Endothelial cell of umbilical vein (primary cell): Measurements from ENCODE around the gene SELPLG. TPM values are rescaled to one million over a fixed set of nuclear protein-coding genes. Genes with fewer than 3 reads are reported as not detected.

Experiments used
- BruUV-seq: library from RNA; stranded (reverse); fragments of 400-500 nt; replicated peaks from 2 replicates; lab custom pipeline; 2021; lab: Mats Ljungman, UMichigan
- CTCF ChIA-PET: fragments of 300-600, 350-600 bp; sonication (Branson Sonifier 250); formaldehyde crosslinking; loops from one replicate; lab custom pipeline; 2021; ENCODE audit warnings: antibody characterized with exemption, inconsistent platforms; lab: Charles Lee
- POLR2A ChIA-PET: fragments of 300-600, 350-600 bp; sonication (Branson Sonifier 250); formaldehyde crosslinking; loops from one replicate; lab custom pipeline; 2021; ENCODE audit warnings: antibody characterized with exemption, inconsistent platforms; lab: Charles Lee
- DNase-seq: peaks from one replicate; pipeline ENCODE4 v3.0.0-alpha.2; 2011; ENCODE audit warnings: low read depth, low spot score
- FAIRE-seq: peaks from 2 replicates; lab custom pipeline; 2011; peaks lifted over from hg19 to GRCh38; lab: Jason Lieb, UNC
- H2AFZ ChIP-seq: 2 replicates; pipeline ENCODE4 v1.6.0; 2012; ENCODE audit warnings: low read depth, low read length, control low read depth, inconsistent platforms
- H3K27ac ChIP-seq: 2 replicates; pipeline ENCODE4 v1.5.1; 2011; ENCODE audit warnings: low read depth, mild to moderate bottlenecking, control low read depth, low read length, moderate library complexity; ENCODE audit not compliant: insufficient read depth
- H3K27me3 ChIP-seq, 2 experiments: 2 replicates each; pipeline versions ENCODE4 v1.6.0 to v1.6.1; 2011; ENCODE audit warnings: low read length in 2 of 2, mixed read lengths in 1 of 2; ENCODE audit not compliant: control insufficient read depth in 2 of 2, insufficient read depth in 2 of 2
- H3K36me3 ChIP-seq, 2 experiments: 2 replicates in 1 of 2; 3 replicates in 1 of 2; pipeline ENCODE4 v1.5.1; 2011; ENCODE audit warnings: low read length in 2 of 2, mild to moderate bottlenecking in 1 of 2, moderate library complexity in 1 of 2; ENCODE audit not compliant: control insufficient read depth in 2 of 2, insufficient read depth in 2 of 2; ENCODE audit errors: extremely low read depth in 1 of 2
- H3K4me1 ChIP-seq: 3 replicates; pipeline ENCODE4 v1.5.1; 2011; ENCODE audit warnings: mild to moderate bottlenecking, low read length; ENCODE audit not compliant: control insufficient read depth, insufficient read depth; ENCODE audit errors: extremely low read depth
- H3K4me2 ChIP-seq: 2 replicates; pipeline ENCODE4 v1.6.1; 2011; ENCODE audit warnings: low read length, control low read depth, mixed read lengths; ENCODE audit not compliant: insufficient read depth
- H3K4me3 ChIP-seq, 3 experiments: fragments of 200-600 bp in 1 of 3; sonication (generic), shearing (Covaris generic) in 1 of 3; replicated peaks in 1 of 3; 2 replicates each; pipeline ENCODE4 v1.5.1; 2011 to 2016; ENCODE audit warnings: control low read depth in 3 of 3, low read length in 3 of 3, mild to moderate bottlenecking in 2 of 3, inconsistent platforms in 1 of 3, low read depth in 1 of 3, moderate library complexity in 1 of 3; ENCODE audit not compliant: insufficient read depth in 1 of 3
- H3K79me2 ChIP-seq: 2 replicates; pipeline ENCODE4 v1.6.0; 2012; ENCODE audit warnings: low read length, inconsistent platforms; ENCODE audit not compliant: control insufficient read depth, insufficient read depth
- H3K9ac ChIP-seq: replicated peaks from 2 replicates; pipeline ENCODE3; 2011; ENCODE audit warnings: low read length, control low read depth; ENCODE audit not compliant: insufficient read depth; ENCODE audit errors: extremely low read depth
- H3K9me1 ChIP-seq: replicated peaks from 3 replicates; pipeline ENCODE4 v1.6.0; 2011; ENCODE audit warnings: mild to moderate bottlenecking, low read length; ENCODE audit not compliant: control insufficient read depth, insufficient read depth; ENCODE audit errors: extremely low read depth
- H3K9me3 ChIP-seq: replicated peaks from 2 replicates; pipeline ENCODE4 v1.5.1; 2012; ENCODE audit warnings: low read length, inconsistent platforms; ENCODE audit not compliant: control insufficient read depth, insufficient read depth
- H4K20me1 ChIP-seq: replicated peaks from 2 replicates; pipeline ENCODE3; 2011; ENCODE audit warnings: mild to moderate bottlenecking, low read length; ENCODE audit not compliant: control insufficient read depth, insufficient read depth; ENCODE audit errors: extremely low read depth
- EZH2 ChIP-seq: IDR thresholded peaks from 2 replicates; pipeline ENCODE4 v1.6.1; 2012; ENCODE audit warnings: borderline replicate concordance, low read depth, mild to moderate bottlenecking, moderate library complexity, low read length, inconsistent platforms; ENCODE audit not compliant: severe bottlenecking
- FOS ChIP-seq: IDR thresholded peaks from 2 replicates; pipeline ENCODE4 v1.6.1; 2011; ENCODE audit warnings: mild to moderate bottlenecking, low read length, moderate library complexity, borderline replicate concordance; ENCODE audit not compliant: insufficient read depth
- GATA2 ChIP-seq: IDR thresholded peaks from 2 replicates; pipeline ENCODE4 v1.7.0; 2011; ENCODE audit warnings: low read depth, mild to moderate bottlenecking, moderate library complexity, mixed read lengths, low read length; ENCODE audit not compliant: insufficient read length, insufficient read depth
- JUN ChIP-seq: IDR thresholded peaks from 2 replicates; pipeline ENCODE4 v1.6.1; 2011; ENCODE audit warnings: borderline replicate concordance, low read depth; ENCODE audit not compliant: insufficient read length, insufficient read depth
- MYC ChIP-seq: IDR thresholded peaks from one replicate; pipeline ENCODE4 v1.6.1; 2011; ENCODE audit warnings: mild to moderate bottlenecking, low read depth, low read length
- POLR2A ChIP-seq: IDR thresholded peaks from 2 replicates; pipeline ENCODE4 v1.6.1; 2012; ENCODE audit warnings: low read depth, mild to moderate bottlenecking, control low read depth, low read length
- POLR2AphosphoS5 ChIP-seq: IDR thresholded peaks from 2 replicates; pipeline ENCODE4 v1.6.1; 2012; ENCODE audit warnings: low read depth, mild to moderate bottlenecking, control low read depth, low read length, moderate library complexity; ENCODE audit not compliant: insufficient read depth
- dilution Hi-C: fragments of 300-500 bp; cut with MboI; formaldehyde crosslinking; loops from one replicate; pipeline ENCODE4 v1.15.0; 2019; ENCODE audit warnings: low sequenced_read_pairs; ENCODE audit not compliant: extremely low pct_ligation_motif_present
- intact Hi-C: fragments of 100-400 bp; cut with micrococcal nuclease; formaldehyde crosslinking; loops from one replicate; pipeline ENCODE4 v1.10.0; 2022
- polyA plus RNA-seq, 4 experiments: library from polyadenylated mRNA; depleted of rRNA in 3 of 4; stranded (reverse) in 3 of 4; unstranded in 1 of 4; fragments of >200 nt; gene quantifications; 2 replicates each; pipeline versions ENCODE4 v1.2.1 to v1.2.3, GENCODE V29; 2011 to 2012; ENCODE audit warnings: missing spikeins in 1 of 4
- total RNA-seq: library from RNA; stranded (reverse); gene quantifications from 2 replicates; pipeline ENCODE4 v1.2.3, GENCODE V29; 2021
- TF ChIP-seq, protein P1 (sequence below): IDR thresholded peaks from 2 replicates; pipeline ENCODE4 v1.6.1; 2011; ENCODE audit not compliant: insufficient read depth, insufficient read length
- TF ChIP-seq, protein P2 (sequence below), 2 donors: IDR thresholded peaks; 1 replicate in 1 of 2; 2 replicates in 1 of 2; pipeline ENCODE4 v1.5.1; 2011; ENCODE audit warnings: low read length in 2 of 2, mild to moderate bottlenecking in 2 of 2, moderate library complexity in 2 of 2, control low read depth in 1 of 2, inconsistent platforms in 1 of 2, low read depth in 1 of 2; ENCODE audit not compliant: insufficient read depth in 1 of 2; ENCODE audit errors: extremely low read depth in 1 of 2

SELPLG gene
- total and polyA plus RNA-seq, 2 donors (not counting 3 experiments of a cell fraction or from before 2014, with no cell fraction given): 1.0 to 1.2 TPM

DNA sequence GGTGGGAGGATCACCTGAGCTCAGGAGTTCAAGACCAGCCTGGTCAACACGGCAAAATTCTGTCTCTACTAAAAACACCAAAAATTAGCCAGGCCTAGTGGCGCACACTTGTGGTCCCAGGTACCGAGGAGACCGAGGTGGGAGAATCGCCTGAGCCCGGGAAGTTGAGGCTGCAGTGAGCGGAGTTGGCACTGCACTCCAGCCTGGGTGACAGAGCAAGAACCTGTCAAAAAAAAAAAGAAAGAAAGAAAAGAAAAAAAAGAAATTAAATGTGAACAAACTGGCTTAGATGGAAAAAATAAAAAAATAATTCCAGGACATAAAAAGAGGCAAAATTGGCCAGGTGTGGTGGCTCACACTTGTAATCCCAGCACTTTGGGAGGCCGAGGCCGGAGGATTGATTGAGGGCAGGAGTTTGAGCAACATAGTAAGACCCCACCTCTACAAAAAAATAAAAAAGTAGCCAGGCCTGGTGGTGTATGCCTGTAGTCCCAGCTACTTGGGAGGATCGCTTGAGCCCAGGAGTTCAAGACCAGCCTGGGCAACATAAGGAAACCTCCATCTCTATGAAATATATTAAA is 39.3 kb downstream of the SELPLG start:
- DNase-seq (no peak), FAIRE-seq (no peak)
- H3K4me2 ChIP-seq: no peak overlapping the region
- dilution Hi-C loops: no loop called here
- no peak overlapping the region for H2AFZ ChIP-seq
- no peaks in the 10 kb centered on the region for H3K9me3 ChIP-seq
- peaks cover 0 to 2% of the 10 kb centered on the region in 2 experiments for H3K27me3 ChIP-seq
- no peaks in the 10 kb centered on the region for H3K4me1 ChIP-seq
- H3K79me2 ChIP-seq: no peaks in the 10 kb centered on the region
- TF ChIP-seq, protein P1, sequence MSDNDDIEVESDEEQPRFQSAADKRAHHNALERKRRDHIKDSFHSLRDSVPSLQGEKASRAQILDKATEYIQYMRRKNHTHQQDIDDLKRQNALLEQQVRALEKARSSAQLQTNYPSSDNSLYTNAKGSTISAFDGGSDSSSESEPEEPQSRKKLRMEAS: no peak
- TF ChIP-seq FOS (no peak), POLR2AphosphoS5 (no peak), GATA2 (no peak), EZH2 (no peak), JUN (no peak), POLR2A (no peak), MYC (no peak)
- TF ChIP-seq, protein P2, sequence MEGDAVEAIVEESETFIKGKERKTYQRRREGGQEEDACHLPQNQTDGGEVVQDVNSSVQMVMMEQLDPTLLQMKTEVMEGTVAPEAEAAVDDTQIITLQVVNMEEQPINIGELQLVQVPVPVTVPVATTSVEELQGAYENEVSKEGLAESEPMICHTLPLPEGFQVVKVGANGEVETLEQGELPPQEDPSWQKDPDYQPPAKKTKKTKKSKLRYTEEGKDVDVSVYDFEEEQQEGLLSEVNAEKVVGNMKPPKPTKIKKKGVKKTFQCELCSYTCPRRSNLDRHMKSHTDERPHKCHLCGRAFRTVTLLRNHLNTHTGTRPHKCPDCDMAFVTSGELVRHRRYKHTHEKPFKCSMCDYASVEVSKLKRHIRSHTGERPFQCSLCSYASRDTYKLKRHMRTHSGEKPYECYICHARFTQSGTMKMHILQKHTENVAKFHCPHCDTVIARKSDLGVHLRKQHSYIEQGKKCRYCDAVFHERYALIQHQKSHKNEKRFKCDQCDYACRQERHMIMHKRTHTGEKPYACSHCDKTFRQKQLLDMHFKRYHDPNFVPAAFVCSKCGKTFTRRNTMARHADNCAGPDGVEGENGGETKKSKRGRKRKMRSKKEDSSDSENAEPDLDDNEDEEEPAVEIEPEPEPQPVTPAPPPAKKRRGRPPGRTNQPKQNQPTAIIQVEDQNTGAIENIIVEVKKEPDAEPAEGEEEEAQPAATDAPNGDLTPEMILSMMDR (IDR thresholded peaks at IDR 0.05; ENCODE audit: extremely low read depth in 1 of 2, insufficient read depth in 1 of 2, low read depth in 1 of 2, low read length in 2 of 2): no peak
- no peak overlapping the region for H3K27ac ChIP-seq
- no peaks in the 10 kb centered on the region for H4K20me1 ChIP-seq
- H3K9me1 ChIP-seq: no peaks in the 10 kb centered on the region
- no peak overlapping the region for H3K4me3 ChIP-seq
- no TSS peak for BruUV-seq
- intact Hi-C loops: no loop called here
- H3K9ac ChIP-seq: no peak overlapping the region
- CTCF ChIA-PET: interaction anchor here (0.7 kb wide), 1 partner anchor 23 kb away, joined by 3 read pairs; no protein-coding TSS in a partner anchor
- no peaks in the 10 kb centered on the region for H3K36me3 ChIP-seq
- POLR2A ChIA-PET: no interaction called here
